PC-9 (cell line): ENCODE measurements around the gene GCNA. TPM values are rescaled to one million over a fixed set of nuclear protein-coding genes. Genes with fewer than 3 reads are reported as not detected.

Experiments used
- BruUV-seq: library from RNA; stranded (reverse); fragments of 400-500 nt; replicated peaks from 2 replicates; lab custom pipeline; 2021; lab: Mats Ljungman, UMichigan
- CTCF ChIA-PET: fragments of 300-600 bp; sonication (Branson Sonifier 250); formaldehyde crosslinking; loops from one replicate; lab custom pipeline; 2022; ENCODE audit warnings: antibody characterized with exemption; lab: Charles Lee
- POLR2A ChIA-PET: fragments of 300-600 bp; sonication (Branson Sonifier 250); formaldehyde crosslinking; loops from one replicate; lab custom pipeline; 2022; ENCODE audit warnings: antibody characterized with exemption; ENCODE audit not compliant: unreplicated experiment; lab: Charles Lee
- DNase-seq, 2 experiments: peaks; one replicate each; pipeline versions ENCODE4 v3.0.0 to v3.0.0-alpha.2; 2015 to 2022; ENCODE audit warnings: mixed read lengths in 1 of 2
- H2AFZ ChIP-seq: fragments of 200-600 bp; sonication (generic); 2 replicates; pipeline ENCODE4 v1.8.1; 2017; ENCODE audit warnings: antibody characterized with exemption
- H3F3A ChIP-seq: fragments of 200-600 bp; sonication (generic); 2 replicates; pipeline ENCODE4 v1.8.1; 2017; ENCODE audit warnings: antibody characterized with exemption, mild to moderate bottlenecking, low read depth; ENCODE audit not compliant: insufficient read depth
- H3K27ac ChIP-seq: fragments of 200-600 bp; sonication (generic); 2 replicates; pipeline ENCODE4 v1.6.1; 2016; ENCODE audit warnings: mixed run types
- H3K27me3 ChIP-seq: fragments of 200-600 bp; sonication (generic); 2 replicates; pipeline ENCODE4 v1.6.1; 2016; ENCODE audit warnings: low read depth, mixed run types; ENCODE audit not compliant: insufficient read depth
- H3K36me3 ChIP-seq: fragments of 200-600 bp; sonication (generic); 2 replicates; pipeline ENCODE4 v1.6.1; 2016; ENCODE audit warnings: low read depth, mixed run types
- H3K4me1 ChIP-seq: fragments of 200-600 bp; sonication (generic); replicated peaks from 2 replicates; pipeline ENCODE4 v1.6.1; 2016; ENCODE audit warnings: mixed run types; ENCODE audit not compliant: insufficient read depth
- H3K4me2 ChIP-seq: fragments of 200-600 bp; sonication (generic); 2 replicates; pipeline ENCODE4 v1.6.1; 2017; ENCODE audit warnings: mixed run types
- H3K4me3 ChIP-seq: fragments of 200-600 bp; sonication (generic); 2 replicates; pipeline ENCODE4 v1.6.1; 2016; ENCODE audit warnings: mixed run types
- H3K79me2 ChIP-seq: fragments of 200-600 bp; sonication (generic); 2 replicates; pipeline ENCODE4 v1.6.1; 2017; ENCODE audit warnings: low read depth, mixed run types
- H3K9me2 ChIP-seq: fragments of 200-600 bp; sonication (generic); 2 replicates; pipeline ENCODE4 v1.8.1; 2017; ENCODE audit warnings: mild to moderate bottlenecking; ENCODE audit not compliant: insufficient read depth
- H3K9me3 ChIP-seq: fragments of 200-600 bp; sonication (generic); 2 replicates; pipeline ENCODE4 v1.8.1; 2016; ENCODE audit warnings: low read depth; ENCODE audit not compliant: insufficient read depth
- H4K20me1 ChIP-seq: fragments of 200-600 bp; sonication (generic); 2 replicates; pipeline ENCODE4 v1.8.1; 2017; ENCODE audit not compliant: insufficient read depth
- EZH2 ChIP-seq: fragments of 200-600 bp; sonication (generic); IDR thresholded peaks from 2 replicates; pipeline ENCODE4 v1.8.0; 2017; ENCODE audit warnings: antibody characterized with exemption, low read depth
- intact Hi-C: fragments of 100-400 bp; cut with micrococcal nuclease; formaldehyde crosslinking; loops from one replicate; pipeline ENCODE4 v1.10.0; 2022; ENCODE audit not compliant: unreplicated experiment
- total RNA-seq: library from RNA; stranded (reverse); gene quantifications from 2 replicates; pipeline ENCODE4 v1.2.3, GENCODE V29; 2021
- TF ChIP-seq, protein P1 (sequence below): fragments of 200-600 bp; sonication (generic); conservative IDR thresholded peaks from 2 replicates; pipeline ENCODE4 v1.6.1; 2017; ENCODE audit warnings: mixed run types, antibody characterized with exemption, mild to moderate bottlenecking, moderate library complexity

The GCNA gene
- total RNA-seq, 1 experiment from 2014 or later, result 0.48 TPM

DNA sequence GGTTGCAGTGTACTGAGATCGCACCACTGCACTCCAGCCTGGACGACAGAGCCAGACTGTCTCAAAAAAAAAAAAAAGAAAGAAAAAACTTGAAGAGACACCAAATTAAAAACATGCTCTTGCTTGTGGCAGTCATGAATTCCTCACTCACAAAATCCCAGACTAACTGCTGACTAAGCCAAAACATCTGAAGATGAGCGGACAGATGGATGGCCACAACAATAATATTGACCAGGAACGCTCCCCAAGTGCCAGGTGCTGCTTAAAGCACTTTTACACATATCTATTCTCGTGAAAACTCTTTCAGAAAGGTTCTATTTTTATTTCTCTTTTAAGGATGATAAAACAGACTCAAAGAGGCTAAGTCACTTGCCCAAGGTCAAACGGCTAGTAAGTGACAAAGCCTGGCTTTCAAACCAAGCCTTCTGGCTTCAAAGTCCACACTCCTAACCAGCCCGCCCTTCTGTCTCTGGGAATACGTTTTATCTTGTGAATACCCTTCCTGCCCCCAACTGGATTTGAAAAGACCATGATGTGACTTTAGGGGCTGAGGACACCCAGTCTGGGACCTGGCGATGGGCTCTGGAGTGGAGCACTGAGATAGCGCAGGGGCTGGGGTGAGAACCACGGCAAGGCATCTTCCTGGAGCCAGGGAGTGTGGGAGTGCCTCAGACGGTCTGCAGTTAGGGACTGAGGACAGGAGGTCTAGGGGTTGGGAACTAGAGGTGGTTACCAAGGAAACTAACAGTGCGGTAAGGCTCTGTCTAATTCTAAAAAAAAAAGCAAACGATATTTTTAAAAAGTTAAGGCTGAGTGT is 49.6 kb downstream of the GCNA start:
- Histone ChIP-seq H2AFZ (no peak overlapping the region), H3K4me1 (no peaks in the 10 kb centered on the region), H3F3A (no peaks in the 10 kb centered on the region), H3K36me3 (no peaks in the 10 kb centered on the region), H3K9me2 (no peaks in the 10 kb centered on the region), H3K27ac (no peak overlapping the region), H3K9me3 (no peaks in the 10 kb centered on the region), H4K20me1 (no peaks in the 10 kb centered on the region), H3K27me3 (no peaks in the 10 kb centered on the region), H3K79me2 (no peaks in the 10 kb centered on the region), H3K4me2 (no peak overlapping the region), H3K4me3 (no peak overlapping the region)
- TF ChIP-seq EZH2, result no peak
- no TSS peak for BruUV-seq
- no peak for DNase-seq
- CTCF ChIA-PET, result no interaction called here
- intact Hi-C loops, result no loop called here
- POLR2A ChIA-PET, result no interaction called here

DNA sequence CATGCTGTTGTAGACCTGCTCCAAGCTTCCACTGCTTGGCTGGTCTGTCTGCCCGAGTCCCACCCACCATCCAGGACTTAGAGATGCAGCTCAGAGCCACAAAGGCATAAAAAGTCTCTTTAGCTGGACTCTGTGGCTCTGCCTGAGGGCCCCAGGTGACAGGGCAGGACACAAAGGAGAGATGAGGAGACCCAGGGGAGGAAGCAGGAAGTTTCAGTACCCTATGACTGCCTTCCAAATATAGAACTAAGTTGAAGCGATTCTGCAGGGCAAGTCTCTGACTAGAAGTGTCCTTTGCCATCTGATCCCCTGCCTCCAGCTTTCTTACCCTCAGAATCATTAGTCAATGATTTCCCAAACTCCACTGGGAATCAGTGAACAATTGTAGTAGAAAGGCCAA is 51.2 kb downstream of the GCNA start:
- Histone ChIP-seq H3K4me3 (no peak overlapping the region), H3K79me2 (no peaks in the 10 kb centered on the region), H3K4me1 (no peaks in the 10 kb centered on the region), H2AFZ (no peak overlapping the region), H3K36me3 (no peaks in the 10 kb centered on the region), H3K9me3 (no peaks in the 10 kb centered on the region), H3K27me3 (no peaks in the 10 kb centered on the region), H3F3A (no peaks in the 10 kb centered on the region), H3K9me2 (no peaks in the 10 kb centered on the region), H4K20me1 (no peaks in the 10 kb centered on the region), H3K27ac (no peak overlapping the region), H3K4me2 (no peak overlapping the region)
- TF ChIP-seq, protein P1, sequence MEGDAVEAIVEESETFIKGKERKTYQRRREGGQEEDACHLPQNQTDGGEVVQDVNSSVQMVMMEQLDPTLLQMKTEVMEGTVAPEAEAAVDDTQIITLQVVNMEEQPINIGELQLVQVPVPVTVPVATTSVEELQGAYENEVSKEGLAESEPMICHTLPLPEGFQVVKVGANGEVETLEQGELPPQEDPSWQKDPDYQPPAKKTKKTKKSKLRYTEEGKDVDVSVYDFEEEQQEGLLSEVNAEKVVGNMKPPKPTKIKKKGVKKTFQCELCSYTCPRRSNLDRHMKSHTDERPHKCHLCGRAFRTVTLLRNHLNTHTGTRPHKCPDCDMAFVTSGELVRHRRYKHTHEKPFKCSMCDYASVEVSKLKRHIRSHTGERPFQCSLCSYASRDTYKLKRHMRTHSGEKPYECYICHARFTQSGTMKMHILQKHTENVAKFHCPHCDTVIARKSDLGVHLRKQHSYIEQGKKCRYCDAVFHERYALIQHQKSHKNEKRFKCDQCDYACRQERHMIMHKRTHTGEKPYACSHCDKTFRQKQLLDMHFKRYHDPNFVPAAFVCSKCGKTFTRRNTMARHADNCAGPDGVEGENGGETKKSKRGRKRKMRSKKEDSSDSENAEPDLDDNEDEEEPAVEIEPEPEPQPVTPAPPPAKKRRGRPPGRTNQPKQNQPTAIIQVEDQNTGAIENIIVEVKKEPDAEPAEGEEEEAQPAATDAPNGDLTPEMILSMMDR, result no peak
- no peak for TF ChIP-seq EZH2
- intact Hi-C loops, result no loop called here
- CTCF ChIA-PET, result no interaction called here
- POLR2A ChIA-PET, result no interaction called here
- BruUV-seq, result no TSS peak
- no peak for DNase-seq

DNA sequence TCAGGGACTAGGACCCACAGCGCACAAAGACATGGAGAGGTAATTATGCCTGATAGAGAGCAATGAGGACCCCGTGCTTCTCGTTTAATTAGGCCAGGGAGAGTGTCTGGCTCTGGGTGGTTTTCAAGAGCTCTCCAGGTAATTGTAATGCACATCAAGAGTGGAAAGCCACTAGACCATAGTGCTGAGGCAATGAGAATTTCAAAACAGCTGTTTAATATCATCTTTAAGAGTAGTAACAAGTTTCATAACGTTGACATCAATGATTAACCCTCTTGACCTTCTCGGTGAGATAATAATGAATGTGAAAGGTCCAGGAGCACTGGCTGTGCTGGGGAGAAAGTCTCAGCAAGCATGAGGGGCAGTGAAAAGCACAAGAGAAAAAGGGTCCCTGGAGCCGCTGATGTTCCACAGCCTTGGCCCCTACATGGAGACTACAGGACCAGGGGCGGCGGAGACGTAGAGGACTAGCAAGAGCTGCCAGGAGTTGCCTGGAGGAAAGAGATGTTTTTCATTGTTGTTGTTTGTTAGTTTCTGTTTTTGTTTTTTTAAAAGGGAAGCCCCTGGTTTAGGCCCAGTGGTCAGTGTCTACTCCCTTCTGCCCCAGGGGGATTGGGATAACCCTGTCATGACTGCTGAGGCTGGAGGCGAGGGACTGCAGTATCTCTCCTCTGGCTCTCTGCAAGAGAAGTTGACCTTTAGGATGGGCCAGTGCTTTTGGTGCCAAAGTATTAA is 54.9 kb downstream of the GCNA start:
- Histone ChIP-seq H3K27me3 (no peaks in the 10 kb centered on the region), H4K20me1 (no peaks in the 10 kb centered on the region), H3F3A (no peaks in the 10 kb centered on the region), H3K4me2 (no peak overlapping the region), H3K4me3 (no peak overlapping the region), H2AFZ (no peak overlapping the region), H3K36me3 (no peaks in the 10 kb centered on the region), H3K79me2 (no peaks in the 10 kb centered on the region), H3K9me3 (no peaks in the 10 kb centered on the region), H3K9me2 (no peaks in the 10 kb centered on the region), H3K4me1 (no peaks in the 10 kb centered on the region), H3K27ac (no peak overlapping the region)
- CTCF ChIA-PET, result no interaction called here
- POLR2A ChIA-PET, result no interaction called here
- intact Hi-C loops, result no loop called here
- no peak for DNase-seq
- TF ChIP-seq EZH2, result no peak
- TF ChIP-seq, protein P1, result no peak
- BruUV-seq, result no TSS peak
